ENCODE measurements around the gene ATXN1.

ATXN1 gene

GRCh38 chr6:16746401-16746800 lies 14.9 kb downstream of the ATXN1 start:
- Histone ChIP-seq H3K27ac (replicated peaks) (no peak overlapping the region), H3K4me3 (replicated peaks; ENCODE audit: insufficient read depth, low read length) (no peak overlapping the region), H3K27me3 (ENCODE audit: insufficient read depth, poor library complexity, severe bottlenecking) (no peaks in the 10 kb centered on the region)
- no peak for DNase-seq (ENCODE audit: low read depth in 1 of 2, low spot score in 1 of 2)
- TF ChIP-seq GABPA (IDR thresholded peaks at IDR 0.05; ENCODE audit: low read depth) (no peak), REST (IDR thresholded peaks at IDR 0.05; ENCODE audit: insufficient replicate concordance, low read depth) (no peak), POLR2AphosphoS5 (IDR thresholded peaks at IDR 0.05; ENCODE audit: low read depth) (no peak)
- TF ChIP-seq, protein P1, sequence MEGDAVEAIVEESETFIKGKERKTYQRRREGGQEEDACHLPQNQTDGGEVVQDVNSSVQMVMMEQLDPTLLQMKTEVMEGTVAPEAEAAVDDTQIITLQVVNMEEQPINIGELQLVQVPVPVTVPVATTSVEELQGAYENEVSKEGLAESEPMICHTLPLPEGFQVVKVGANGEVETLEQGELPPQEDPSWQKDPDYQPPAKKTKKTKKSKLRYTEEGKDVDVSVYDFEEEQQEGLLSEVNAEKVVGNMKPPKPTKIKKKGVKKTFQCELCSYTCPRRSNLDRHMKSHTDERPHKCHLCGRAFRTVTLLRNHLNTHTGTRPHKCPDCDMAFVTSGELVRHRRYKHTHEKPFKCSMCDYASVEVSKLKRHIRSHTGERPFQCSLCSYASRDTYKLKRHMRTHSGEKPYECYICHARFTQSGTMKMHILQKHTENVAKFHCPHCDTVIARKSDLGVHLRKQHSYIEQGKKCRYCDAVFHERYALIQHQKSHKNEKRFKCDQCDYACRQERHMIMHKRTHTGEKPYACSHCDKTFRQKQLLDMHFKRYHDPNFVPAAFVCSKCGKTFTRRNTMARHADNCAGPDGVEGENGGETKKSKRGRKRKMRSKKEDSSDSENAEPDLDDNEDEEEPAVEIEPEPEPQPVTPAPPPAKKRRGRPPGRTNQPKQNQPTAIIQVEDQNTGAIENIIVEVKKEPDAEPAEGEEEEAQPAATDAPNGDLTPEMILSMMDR (IDR thresholded peaks at IDR 0.05; ENCODE audit: insufficient read depth, low read length): no peak

- no peak overlapping the region for H3K27ac ChIP-seq (replicated peaks)
- H3K4me3 ChIP-seq (replicated peaks; ENCODE audit: insufficient read depth, low read length): no peak overlapping the region
- H3K27me3 ChIP-seq (ENCODE audit: insufficient read depth, poor library complexity, severe bottlenecking): no peaks in the 10 kb centered on the region
- TF ChIP-seq, protein P1 (IDR thresholded peaks at IDR 0.05; ENCODE audit: insufficient read depth, low read length): no peak
- TF ChIP-seq SPI1 (IDR thresholded peaks at IDR 0.05; ENCODE audit: borderline replicate concordance, low read depth) (no peak), REST (IDR thresholded peaks at IDR 0.05; ENCODE audit: insufficient replicate concordance, low read depth) (no peak)
- no peak for DNase-seq (ENCODE audit: low read depth in 1 of 2, low spot score in 1 of 2)
Observed at GRCh38 chr6:16743664-16744210, 17.5 kb downstream of the ATXN1 start.

DNA sequence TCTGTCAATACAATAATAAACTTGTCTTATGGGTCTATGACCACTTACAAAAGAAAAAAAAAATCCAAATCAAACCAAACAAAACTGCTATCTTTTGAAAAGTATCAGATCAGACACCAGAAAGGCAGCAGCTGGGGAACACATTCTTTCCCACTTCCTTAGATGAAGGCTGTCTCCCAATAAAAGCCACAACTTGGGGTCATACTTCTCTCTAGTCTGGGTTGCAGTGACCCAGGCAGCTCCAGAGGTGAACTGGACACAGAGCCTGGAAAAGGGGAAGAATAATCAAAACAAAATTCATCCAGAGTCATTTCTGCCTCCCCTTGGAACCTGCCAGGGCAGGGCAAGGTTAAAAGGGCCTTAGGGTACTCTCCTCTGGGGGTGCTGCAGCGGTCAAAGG lies 19.1 kb downstream of the ATXN1 start:
- Histone ChIP-seq H3K27me3 (ENCODE audit: insufficient read depth, poor library complexity, severe bottlenecking) (no peaks in the 10 kb centered on the region), H3K4me3 (replicated peaks; ENCODE audit: insufficient read depth, low read length) (no peak overlapping the region), H3K27ac (replicated peaks) (no peak overlapping the region)
- DNase-seq (ENCODE audit: low read depth in 1 of 2, low spot score in 1 of 2): no peak
- TF ChIP-seq SPI1 (IDR thresholded peaks at IDR 0.05; ENCODE audit: borderline replicate concordance, low read depth): no peak
- TF ChIP-seq, protein P1 (IDR thresholded peaks at IDR 0.05; ENCODE audit: insufficient read depth, low read length): no peak

Measured in HL-60 (cell line).